M059J (cell line): ENCODE results near the gene CHST11. TPM values are rescaled to one million over a fixed set of nuclear protein-coding genes. Genes with fewer than 3 reads are reported as not detected.

Experiments
- DNase-seq: peaks from one replicate; pipeline ENCODE4 v3.0.0-alpha.2; 2012; ENCODE audit warnings: low read depth
- total RNA-seq: library from RNA; depleted of rRNA; stranded (reverse); fragments of >200 nt; shearing (Covaris generic); gene quantifications from 2 replicates; pipeline ENCODE4 v1.2.3, GENCODE V29; 2014

The CHST11 gene
- total RNA-seq, 1 experiment from 2014 or later: 19.6 TPM

- no peak for DNase-seq
Measured at GRCh38 chr12:104582739-104583138, 126.0 kb downstream of the CHST11 start.

GRCh38 chr12:104583301-104583700 is 126.6 kb downstream of the CHST11 start:
- DNase-seq: no peak

DNA sequence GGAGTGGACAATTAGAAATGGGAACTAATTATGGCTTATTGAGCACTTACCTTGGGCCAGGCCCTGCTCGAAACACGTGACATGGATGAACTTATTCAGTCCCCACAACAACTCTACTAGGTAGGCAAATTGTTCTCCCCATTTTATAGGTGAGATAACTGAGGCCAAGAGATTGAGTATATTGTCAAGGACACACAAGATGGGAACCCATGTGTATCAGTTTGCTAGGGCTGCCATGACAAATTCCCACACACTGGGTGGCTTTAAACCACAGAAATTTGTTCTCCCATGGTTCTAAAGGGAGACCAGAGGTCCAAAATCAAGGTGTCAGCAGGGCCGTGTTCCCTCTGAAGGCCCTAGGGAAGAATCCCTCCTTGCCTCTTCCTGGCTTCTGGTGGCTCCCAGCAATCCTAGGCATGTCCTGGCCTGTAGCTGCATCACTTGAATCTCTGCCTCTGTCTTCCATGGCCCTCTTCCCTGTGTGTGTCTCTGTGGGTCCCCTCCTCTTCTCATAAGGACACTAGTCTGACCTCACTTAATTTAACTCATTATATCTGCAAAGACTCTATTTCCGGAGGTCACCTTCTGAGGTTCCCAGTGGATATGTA is 128.8 kb downstream of the CHST11 start:
- no peak for DNase-seq

DNA sequence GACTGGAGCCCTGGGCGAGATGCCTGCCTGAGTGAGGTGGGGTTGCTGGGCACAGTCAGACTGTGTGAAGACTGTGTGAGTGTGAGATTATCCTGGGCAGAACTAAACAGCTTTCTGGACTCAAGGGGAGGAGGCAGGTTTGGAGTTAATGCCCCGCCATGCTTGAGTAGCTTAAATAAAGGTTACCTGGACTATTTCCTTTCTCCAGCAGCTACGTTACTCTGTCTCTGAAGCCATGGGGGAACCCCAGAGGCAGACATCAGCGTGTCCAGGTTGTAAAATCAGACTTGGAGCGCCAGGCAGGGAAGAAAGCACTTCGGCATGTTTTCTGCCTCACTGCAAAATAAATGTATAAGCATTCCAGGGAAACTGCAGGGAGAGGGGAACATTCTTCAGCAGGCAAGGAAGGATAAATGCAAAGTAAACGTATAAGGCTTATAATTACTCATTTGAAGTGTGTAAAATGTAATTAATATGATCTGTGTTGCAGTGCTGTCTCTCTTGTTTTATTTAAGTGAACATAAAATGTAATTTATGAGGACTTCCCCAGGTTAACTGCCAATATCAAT is 129.7 kb downstream of the CHST11 start:
- no peak for DNase-seq

DNA sequence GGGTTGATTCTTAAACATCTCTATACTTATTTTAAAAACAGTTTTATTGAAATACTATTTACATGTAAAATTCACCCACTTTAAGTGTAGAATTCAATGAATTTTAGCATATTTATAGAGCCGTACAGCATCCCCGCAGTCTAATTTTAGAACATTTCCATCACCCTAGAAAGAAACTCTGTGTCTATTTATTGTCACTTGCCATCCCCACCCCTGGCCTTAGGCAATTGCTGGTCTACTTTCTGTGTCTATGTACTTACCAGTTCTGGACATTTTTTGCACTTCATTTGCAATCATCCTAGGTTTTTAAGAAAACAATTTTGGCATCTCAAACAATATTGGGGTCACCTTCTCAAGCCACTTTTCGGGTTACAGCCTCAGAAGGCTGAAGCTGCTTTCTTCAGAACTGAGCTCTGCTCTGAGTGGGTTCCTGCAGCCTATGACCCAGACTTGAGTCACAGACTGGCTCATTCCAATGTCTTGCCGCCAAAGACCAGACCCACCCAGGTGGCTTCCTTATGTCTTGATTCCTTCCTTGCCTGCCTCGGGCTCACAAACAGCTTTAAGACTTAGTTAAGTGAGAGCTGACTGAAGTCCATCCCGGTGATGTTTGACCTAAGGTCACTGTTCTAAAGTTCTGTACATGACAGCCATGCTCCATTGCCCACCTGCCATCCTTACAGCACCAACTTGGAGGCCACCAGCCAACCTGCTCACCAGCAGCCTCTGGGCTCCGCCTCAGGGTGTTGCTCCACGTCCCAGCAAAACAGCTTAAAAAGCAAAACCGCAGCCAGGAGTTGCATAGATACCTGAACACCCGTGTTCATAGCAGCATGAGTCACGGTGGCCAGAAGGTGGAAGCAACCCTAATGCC is 131.5 kb downstream of the CHST11 start:
- peak; percentile 89 for DNase-seq

DNA sequence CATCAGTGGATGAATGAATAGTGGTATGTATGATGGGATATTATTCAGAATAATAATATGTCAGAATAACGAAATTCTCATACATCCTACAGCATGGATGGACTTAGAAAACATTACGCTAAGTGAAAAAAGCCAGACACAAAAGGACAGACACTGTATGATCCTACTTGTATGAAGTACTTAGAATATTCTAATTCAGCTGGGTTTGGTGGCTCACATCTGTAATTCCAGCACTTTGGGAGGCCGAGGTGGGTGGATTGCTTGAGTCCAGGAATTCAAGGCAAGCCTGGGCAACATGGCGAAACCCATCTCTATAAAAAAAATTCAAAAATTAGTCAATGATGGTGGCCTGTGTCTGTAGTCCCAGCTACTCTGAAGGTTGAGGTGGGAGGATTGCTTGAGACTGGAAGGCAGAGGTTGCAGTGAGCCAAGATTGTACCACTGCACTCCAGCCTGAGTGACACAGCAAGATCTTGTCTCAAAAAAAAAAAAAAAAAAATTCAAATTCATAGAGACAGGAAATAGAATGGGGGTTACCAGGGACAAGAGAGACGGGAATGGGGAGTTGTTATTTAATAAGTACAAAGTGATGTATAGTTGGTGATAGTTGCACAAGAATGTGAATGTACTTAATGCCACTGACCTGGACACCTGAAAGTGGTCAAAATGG is 132.3 kb downstream of the CHST11 start:
- no peak for DNase-seq

DNA sequence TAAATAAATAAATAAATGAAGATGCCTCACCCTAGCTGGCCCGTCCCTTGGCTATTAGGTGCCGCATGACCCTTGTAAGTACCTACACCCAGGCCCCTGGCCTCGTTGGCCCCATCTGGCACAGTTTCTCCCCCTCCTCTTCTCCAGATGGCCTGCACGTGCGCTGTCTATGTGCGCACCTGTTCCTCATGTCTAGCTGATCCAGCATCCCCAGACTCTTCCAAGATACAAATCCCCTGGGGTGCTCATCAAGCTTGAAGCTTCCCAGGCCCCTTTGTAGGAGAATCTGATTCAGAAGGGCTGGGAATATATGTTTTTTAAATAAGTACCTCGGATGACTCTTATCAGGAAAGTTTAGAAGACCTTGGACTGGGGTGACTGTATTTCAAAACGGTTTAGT is 133.3 kb downstream of the CHST11 start:
- no peak for DNase-seq

DNA sequence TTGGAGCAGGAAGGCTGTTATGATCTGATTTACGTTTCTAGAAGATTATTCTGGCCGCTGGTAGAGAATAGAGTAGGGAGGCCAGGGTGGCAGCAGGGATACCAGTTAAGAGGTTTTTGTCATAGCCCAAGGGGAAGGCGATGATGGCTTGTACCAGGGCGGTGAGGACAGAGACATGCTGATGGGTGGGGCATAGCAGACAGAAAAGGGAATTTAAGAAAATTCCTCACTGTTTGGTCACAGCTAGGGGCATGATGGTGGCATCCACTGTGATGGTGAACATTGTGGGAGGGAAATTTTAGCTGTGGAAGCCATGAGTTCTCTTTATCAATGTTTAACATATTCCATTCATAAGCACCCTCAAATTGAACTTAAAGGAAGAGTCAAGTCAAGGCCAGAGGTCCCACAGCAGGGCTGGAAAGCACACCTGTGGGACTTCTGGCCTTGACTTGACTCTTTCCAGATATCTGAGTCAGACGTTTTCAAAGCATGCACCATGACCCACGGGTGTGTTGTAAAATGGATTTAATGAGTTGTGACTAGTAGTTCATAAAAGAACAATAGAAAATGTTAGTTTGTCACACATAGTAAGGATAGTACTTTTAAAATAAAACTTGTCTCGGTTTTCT is 134.6 kb downstream of the CHST11 start:
- peak; percentile 69 for DNase-seq

- DNase-seq: no peak
Measured at GRCh38 chr12:104593482-104593881, 136.7 kb downstream of the CHST11 start.

GRCh38 chr12:104596134-104596799 is 139.5 kb downstream of the CHST11 start:
- DNase-seq: peak; percentile 82

GRCh38 chr12:104596898-104597843 is 140.4 kb downstream of the CHST11 start:
- DNase-seq: no peak

DNA sequence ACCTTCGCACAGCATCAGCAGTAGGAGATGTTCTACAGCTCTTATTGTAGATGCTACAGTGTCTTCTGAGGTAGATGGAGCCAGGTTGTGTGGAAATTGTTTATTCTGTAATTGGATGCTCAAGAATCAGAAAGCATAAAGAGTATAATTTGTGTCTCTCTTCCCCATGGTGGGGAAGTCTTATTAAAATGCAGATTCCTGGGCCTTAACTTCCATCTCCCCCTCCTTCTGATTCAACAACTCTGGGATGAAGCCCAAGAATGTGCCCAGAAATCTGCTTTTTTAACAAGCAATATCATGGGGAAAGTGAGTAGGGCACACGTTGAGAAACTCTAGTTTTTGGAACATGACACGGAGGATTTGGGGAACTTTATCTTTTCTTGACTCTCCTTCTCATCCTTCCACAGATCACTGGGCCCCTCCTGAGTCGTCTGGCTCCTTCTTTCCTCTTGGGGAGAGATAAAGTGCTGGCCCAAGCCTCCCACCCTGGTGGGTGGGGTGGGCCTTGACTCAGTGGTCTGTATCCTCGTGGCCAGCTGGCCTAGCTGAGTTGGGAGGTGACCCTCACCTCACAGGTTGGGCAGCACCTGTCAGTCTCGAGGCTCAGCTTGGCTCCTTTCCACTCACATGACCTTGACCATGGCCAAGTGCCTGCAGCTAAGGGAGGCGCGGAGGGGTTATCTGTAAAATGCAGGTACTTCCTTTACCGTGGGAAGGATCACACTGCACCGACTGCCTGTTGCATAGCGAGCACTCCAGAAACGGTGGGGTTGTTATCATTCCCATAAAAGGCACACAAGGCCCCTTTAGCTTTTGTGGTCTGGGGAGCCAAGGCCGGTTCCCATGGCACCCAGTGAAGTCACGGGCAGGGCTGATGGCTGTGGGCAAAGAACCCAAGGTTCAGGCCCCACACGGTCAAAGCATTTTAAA is 141.9 kb downstream of the CHST11 start:
- no peak for DNase-seq

DNA sequence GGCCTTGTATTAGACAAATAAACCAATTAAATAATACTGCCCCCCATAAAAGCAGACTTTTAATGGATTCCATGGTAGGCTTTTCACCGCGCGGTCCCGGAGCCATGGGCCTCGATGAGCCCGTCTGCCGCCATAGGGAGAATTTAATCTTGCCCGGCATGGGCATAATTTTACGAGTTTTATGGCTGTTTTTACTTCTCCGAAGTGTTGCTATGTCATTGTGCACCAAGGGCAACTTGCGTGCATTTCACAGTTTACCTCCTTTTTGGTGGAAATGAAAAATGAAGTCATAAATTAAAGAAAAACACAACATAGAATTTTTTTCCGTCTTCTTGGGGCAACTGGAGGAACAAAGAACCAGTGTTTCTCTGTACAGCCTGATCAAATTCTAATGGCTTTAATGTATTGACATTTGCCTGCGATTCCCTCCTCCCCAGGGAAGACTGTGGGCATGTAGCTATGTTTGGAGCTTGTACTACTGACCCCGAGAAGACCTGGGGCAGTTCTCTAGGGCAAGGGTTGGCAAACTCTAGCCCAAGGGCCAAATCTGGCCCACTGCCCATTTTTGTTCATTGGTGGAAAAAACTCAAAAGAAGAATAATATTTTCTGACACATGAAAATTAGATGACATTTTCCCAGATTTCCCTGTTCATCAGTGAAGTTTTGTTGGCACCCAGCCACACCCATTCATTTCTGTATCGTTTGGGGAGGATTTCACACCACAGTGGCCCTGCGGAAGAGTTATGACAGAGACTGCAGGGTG is 142.7 kb downstream of the CHST11 start:
- DNase-seq: no peak

- DNase-seq: no peak
Measured at GRCh38 chr12:104600036-104600712, 143.4 kb downstream of the CHST11 start.

DNA sequence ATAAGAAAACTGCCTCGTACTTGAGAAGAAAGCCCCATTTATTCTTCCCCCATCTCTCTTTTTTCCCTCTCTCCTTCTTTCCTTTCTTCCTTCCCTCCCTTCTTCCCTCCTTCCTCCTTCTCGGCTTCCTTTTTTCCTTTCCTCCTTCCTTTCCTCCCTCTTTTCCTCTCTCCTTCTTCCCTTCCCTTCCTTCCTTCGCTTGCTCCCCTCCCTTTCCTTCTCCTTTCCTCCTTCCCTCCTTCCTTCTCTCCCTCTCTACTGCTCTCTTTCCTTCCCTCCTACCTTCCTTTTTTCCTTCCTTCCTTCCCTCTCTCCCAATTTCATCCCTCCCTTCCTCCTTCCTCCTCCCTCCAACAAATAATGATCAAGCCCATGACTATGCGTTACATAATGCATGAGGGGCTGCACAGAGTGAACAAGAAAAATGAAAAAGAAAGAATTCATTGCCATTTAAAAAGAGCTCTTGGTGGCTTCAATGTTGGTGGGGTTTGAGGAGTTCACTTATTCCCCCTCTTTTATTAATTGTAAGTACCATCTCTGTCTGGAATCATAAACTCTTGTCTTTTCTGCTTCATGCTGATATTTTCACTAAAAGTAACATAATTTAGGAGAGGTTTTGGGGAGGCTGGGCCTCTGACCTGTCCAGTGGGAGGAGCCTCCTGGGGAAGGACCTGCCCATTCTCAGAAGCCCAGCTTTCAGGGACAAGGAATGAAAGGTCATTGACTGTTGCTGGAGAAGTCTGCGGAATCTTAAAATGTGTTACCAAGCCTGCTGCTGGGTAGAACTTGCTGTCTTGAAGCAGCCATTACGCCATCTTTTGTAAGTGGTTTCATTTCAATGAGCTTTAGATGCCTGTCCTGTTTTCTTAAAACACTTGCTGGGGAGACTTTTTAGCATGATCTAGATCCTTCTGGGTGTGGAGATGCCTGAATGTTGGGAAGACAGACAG is 144.3 kb downstream of the CHST11 start:
- no peak for DNase-seq

DNA sequence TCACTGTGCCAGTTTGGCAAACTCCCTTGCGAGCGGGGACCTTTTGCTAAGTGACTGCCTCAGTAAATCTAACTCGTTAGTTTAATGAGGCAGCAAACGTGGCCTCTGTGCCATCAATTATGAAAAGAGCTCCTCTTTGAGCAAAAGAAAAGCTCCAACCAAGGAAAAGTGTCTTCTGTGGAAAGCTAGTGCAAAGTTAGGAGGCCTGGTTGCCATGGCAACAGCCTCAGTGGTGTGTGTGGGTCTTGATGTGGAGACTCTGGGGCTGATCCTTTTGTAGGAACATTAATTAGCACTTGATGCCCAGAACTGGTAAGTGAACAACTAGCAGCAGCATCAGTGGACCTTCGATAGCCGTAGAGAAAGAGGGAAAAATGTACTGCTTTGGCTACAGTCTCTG is 145.7 kb downstream of the CHST11 start:
- peak; percentile 65 for DNase-seq

DNA sequence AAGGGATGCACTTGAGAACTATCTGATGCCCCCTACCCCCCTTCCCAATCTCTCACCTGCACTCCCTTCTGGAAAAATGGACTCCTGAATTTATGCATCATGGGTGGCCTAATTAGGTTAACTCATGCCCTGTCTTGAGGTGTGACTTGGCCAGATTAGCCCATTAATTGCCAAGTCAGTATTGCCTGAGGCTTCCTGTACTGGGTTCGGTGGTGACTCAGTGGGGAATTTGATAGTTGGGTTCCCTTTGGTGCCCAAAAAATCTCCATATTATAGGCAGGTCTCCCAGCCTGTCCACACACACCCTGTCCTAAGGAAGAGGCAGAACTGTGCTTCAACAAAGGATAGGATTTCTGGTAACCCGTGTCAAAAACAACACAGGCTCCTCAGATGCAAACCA is 146.1 kb downstream of the CHST11 start:
- DNase-seq: peak; percentile 83
